GM19463 (cell line): ENCODE data around the gene BOC.

Experiments
- ATAC-seq: cut with Tn5 transposase; IDR thresholded peaks from one replicate; pipeline ENCODE4 v1.9.1; 2021; ENCODE audit warnings: mild to moderate bottlenecking, moderate library complexity; ENCODE audit not compliant: unreplicated experiment

Gene BOC

GRCh38 chr3:113265231-113265630, 53.9 kb downstream of the BOC start:
- no peak for ATAC-seq

GRCh38 chr3:113266738-113267137, 55.4 kb downstream of the BOC start:
- ATAC-seq: no peak

GRCh38 chr3:113268311-113268710, 57.0 kb downstream of the BOC start:
- no peak for ATAC-seq

- ATAC-seq: no peak
Observed at GRCh38 chr3:113268942-113269341, 57.6 kb downstream of the BOC start.

GRCh38 chr3:113269661-113270060, 58.3 kb downstream of the BOC start:
- ATAC-seq: no peak

- no peak for ATAC-seq
Observed at GRCh38 chr3:113270068-113270467, 58.7 kb downstream of the BOC start.

- ATAC-seq: no peak
Observed at GRCh38 chr3:113270786-113271185, 59.4 kb downstream of the BOC start.

GRCh38 chr3:113271189-113271588, 59.8 kb downstream of the BOC start:
- no peak for ATAC-seq

- ATAC-seq: no peak
Observed at GRCh38 chr3:113271594-113272384, 60.4 kb downstream of the BOC start.

GRCh38 chr3:113272385-113272779, 61.0 kb downstream of the BOC start:
- no peak for ATAC-seq

GRCh38 chr3:113273011-113273410, 61.7 kb downstream of the BOC start:
- no peak for ATAC-seq

- no peak for ATAC-seq
Observed at GRCh38 chr3:113273604-113274378, 62.4 kb downstream of the BOC start.

- ATAC-seq: no peak
Observed at GRCh38 chr3:113274425-113275257, 63.3 kb downstream of the BOC start.

- ATAC-seq: no peak
Observed at GRCh38 chr3:113275258-113275556, 63.9 kb downstream of the BOC start.

- no peak for ATAC-seq
Observed at GRCh38 chr3:113275583-113275928, 64.2 kb downstream of the BOC start.

- peak; percentile 82 for ATAC-seq
Observed at GRCh38 chr3:113275929-113276750, 64.8 kb downstream of the BOC start.

- ATAC-seq: no peak
Observed at GRCh38 chr3:113276751-113277080, 65.4 kb downstream of the BOC start.

GRCh38 chr3:113277414-113277813, 66.1 kb downstream of the BOC start:
- no peak for ATAC-seq

GRCh38 chr3:113277941-113278598, 66.7 kb downstream of the BOC start:
- ATAC-seq: no peak

GRCh38 chr3:113278599-113278955, 67.2 kb downstream of the BOC start:
- no peak for ATAC-seq

GRCh38 chr3:113279686-113280085, 68.3 kb downstream of the BOC start:
- no peak for ATAC-seq
